ENCODE data around the gene RBM48.

DNA sequence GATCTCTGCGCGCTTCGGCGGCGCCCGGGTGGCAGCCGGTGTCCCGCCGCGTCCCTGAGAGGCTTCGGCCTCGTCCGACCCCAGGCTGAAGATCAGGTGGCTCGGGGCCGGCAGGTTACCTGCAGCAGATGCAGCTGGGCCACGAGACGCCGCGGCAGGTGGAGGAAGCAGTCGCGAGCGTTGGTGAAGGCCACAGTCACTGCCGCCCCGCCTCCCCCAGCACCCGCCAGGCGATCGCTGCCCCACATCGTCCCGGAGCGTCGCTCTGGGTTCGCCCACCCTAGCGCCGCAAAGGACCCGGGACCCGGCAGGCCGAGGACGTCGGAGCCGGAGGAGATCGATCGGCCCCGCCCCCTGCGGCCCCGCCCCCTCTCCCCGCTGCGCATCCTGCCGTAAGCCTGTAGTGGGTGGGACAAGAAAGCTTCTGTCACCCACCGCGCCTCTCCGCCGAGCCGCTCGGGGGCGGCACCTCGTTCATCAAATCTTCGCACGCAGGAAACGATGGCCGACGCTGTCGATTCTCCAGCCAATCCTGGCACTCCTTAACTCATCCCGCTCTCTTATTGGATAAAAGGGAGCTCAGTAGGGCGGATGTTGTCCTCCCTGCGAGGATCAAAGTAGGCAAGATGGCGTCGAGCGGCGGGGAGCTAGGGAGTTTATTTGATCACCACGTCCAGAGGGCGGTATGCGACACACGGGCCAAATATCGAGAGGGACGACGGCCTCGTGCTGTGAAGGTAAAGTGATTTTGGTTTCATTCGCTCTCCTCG lies at the start of gene RBM48, which contains the start of gene PEX1:
- TF ChIP-seq, protein P1, sequence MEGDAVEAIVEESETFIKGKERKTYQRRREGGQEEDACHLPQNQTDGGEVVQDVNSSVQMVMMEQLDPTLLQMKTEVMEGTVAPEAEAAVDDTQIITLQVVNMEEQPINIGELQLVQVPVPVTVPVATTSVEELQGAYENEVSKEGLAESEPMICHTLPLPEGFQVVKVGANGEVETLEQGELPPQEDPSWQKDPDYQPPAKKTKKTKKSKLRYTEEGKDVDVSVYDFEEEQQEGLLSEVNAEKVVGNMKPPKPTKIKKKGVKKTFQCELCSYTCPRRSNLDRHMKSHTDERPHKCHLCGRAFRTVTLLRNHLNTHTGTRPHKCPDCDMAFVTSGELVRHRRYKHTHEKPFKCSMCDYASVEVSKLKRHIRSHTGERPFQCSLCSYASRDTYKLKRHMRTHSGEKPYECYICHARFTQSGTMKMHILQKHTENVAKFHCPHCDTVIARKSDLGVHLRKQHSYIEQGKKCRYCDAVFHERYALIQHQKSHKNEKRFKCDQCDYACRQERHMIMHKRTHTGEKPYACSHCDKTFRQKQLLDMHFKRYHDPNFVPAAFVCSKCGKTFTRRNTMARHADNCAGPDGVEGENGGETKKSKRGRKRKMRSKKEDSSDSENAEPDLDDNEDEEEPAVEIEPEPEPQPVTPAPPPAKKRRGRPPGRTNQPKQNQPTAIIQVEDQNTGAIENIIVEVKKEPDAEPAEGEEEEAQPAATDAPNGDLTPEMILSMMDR (conservative IDR thresholded peaks at IDR 0.05; ENCODE audit: low read depth, low read length): peak; percentile 65
- no peak for TF ChIP-seq EZH2phosphoT487 (IDR thresholded peaks at IDR 0.05; ENCODE audit: borderline replicate concordance, low read length)
- no peak for TF ChIP-seq EZH2 (IDR thresholded peaks at IDR 0.05; ENCODE audit: low read length, unreplicated experiment)

Data from PC-3 (cell line).